ENCODE measurements around the gene OASL.
"Not testable (repeated sequence)": the region's sequence is repeated elsewhere in the genome, so short reads cannot be mapped to it uniquely, and the experiment has no call there.

The OASL gene

GRCh38 chr12:121059031-121059898 lies 20.2 kb upstream of the OASL start:
- no peak for FAIRE-seq

- FAIRE-seq = no peak
Observed at GRCh38 chr12:121057794-121058193, 18.7 kb upstream of the OASL start.

DNA sequence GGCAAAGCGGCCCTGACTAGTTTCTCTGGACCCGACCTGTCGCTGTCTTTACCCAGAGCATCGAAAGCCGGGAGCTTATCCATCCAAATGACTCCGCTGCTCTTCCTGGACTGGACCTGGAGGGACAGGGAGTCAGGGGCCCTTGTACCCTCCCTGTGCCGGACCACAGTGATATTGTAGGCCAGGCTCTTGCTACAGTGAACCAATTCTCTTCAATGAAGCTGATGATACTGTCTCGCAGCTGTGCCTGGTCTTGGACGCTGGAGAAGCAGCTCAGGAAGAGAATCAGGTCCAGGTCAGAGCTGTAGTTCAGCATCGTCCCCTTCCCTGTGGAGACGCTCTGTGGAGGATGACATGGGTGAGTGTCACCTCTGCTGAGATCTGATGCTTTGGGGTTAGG lies 14.7 kb upstream of the OASL start:
- no peak for FAIRE-seq

DNA sequence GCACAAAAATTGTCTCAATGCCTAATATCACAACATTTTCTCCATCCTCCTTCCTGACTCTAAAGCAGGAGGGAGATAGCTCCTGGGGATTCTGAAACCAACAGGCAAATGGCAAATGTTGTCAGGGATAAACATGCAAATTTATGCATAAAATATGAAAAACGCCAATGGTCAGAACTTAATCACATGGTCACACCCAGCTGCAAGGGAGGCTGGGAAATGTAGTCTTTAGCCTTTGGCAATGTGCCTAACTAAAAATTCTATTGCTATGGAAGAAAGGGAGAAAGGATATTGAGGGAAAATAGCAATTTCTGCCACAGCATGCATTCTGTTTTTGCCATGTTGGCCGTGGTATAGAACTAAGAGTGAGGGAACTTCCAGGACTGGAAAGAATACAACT lies 11.7 kb upstream of the OASL start:
- no peak for FAIRE-seq

GRCh38 chr12:121048442-121048841 lies 9.4 kb upstream of the OASL start:
- FAIRE-seq = no peak

- not testable (repeated sequence) for FAIRE-seq
Observed at GRCh38 chr12:121047400-121047799, 8.4 kb upstream of the OASL start.

- no peak for FAIRE-seq
Observed at GRCh38 chr12:121043067-121043466, 4.0 kb upstream of the OASL start.

- FAIRE-seq = no peak
Observed at GRCh38 chr12:121036810-121037326, 2.2 kb downstream of the OASL start.

- no peak for FAIRE-seq
Observed at GRCh38 chr12:121034616-121035305, 4.3 kb downstream of the OASL start.

GRCh38 chr12:121033625-121034349 lies 5.3 kb downstream of the OASL start:
- FAIRE-seq = no peak

DNA sequence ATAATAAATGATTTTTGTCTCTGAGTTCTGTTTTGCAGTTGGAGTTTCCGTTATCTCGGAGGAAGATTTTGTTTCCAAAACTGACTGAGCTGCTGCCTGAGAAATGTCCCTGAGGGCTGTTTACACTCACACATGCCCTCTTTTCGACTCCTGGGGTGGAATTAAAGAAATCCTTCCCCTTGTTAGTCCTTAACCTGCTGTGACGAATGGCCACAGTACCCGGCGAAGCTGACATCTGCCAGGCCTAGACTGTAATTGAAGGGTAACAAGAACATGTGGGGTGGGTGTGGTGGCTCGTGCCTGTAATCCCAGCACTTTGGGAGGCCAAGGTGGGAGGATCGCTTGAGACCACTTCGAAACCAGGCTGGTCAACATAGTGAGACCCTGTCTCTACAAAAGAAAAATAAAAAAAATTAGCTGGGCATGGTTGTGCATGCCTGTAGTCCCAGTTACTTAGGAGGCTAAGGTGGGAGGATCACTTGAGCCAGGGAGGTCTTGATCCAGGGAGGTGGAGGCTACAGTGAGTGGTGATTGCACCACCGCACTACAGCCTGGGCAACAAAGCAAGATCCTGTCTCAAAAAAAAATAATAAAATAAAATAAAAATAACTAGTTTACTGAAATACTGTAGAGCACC lies 8.4 kb downstream of the OASL start:
- FAIRE-seq = no peak

GRCh38 chr12:121026274-121027045 lies 12.6 kb downstream of the OASL start:
- FAIRE-seq = no peak

GRCh38 chr12:121025442-121026226 lies 13.4 kb downstream of the OASL start:
- FAIRE-seq = no peak

DNA sequence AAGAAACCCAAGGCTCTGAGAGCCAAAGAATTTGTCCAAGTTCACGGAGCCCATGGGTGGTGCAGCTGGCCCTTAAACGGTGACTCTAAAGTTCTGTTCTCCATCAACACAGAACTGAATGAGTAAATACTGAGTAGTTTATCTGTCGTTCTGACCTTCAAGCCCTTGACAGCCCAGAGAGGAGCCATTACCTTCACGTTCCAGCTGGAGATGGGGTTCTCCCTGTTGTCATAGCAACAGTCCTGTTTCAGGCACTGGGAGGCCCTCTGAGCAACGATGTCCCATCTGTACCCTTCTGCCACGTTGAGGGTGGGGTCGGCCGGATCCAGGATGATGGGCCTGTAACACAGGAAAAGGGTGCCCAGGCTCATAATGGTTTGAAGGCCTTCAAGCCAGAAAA lies 15.2 kb downstream of the OASL start:
- FAIRE-seq = no peak

DNA sequence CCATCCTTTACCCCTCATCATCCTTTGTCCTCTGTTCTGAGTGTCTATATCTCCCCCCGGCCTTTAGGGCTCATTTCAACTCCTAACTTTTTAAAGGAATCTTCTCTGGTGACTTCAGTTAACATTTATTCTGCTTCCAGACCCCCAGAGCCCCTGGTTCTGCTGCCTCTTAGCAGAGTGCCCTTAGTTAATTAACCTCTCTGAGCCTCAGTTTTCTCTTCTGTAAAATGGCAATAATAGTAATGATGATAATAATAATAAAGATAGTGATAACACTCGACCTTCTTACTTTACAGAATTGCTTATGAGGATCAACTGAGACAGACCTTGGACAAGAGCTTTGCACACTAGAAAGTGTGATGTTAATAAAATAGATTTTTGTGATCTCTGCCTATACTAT lies 16.3 kb downstream of the OASL start:
- no peak for FAIRE-seq

- FAIRE-seq = no peak
Observed at GRCh38 chr12:121021754-121022153, 17.3 kb downstream of the OASL start.

GRCh38 chr12:121018860-121019617 lies 20.0 kb downstream of the OASL start:
- no peak for FAIRE-seq

GRCh38 chr12:121017966-121018491 lies 21.0 kb downstream of the OASL start:
- no peak for FAIRE-seq

DNA sequence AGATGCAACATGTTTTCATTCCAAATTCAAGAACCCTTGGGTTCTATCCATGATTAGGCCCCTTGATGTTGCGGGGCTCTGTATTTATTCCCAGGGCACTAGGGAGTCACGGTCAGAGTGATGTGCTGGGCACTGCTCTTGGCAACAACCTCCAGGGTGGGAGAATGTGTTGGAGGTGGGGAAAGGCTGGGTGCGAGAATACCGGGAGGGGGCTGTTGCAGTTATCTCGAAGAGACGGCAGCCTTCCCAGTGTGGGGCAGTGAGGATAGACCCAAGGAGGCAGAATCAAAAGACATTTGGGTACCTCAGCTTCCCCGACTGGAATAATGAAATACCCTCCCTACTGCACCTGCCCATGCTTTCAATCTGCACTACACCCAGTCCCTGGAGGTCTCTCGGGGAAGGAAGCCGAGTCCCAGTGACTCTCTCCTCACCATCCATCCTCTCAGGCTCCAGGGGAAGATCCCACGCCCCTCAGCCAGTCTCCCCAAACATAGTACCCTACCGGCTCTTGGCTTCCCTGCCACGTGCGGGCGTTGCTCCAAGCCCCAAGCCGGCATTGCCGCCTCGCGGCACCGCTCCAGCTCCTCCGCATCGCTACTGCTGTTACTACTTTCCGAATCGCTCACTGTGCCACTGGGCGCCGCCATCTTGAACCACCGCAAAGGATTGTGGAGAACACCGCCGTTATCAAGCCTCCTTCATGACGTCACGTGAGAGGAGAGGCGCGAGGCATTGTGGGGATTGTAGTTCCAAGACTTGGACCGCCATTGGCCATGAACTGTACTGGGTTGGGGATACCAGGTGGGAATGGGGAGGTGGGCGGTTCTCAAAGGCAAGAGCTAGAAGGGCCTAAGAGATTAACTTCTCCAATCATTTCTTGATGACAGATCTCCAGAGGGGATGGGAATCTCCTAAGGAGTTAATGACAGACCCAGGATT lies 22.9 kb downstream of the OASL start, which contains the start of gene C12orf43:
C12orf43 (minus strand) TSS at position 663 of the 942 bp plus-strand sequence; CDS start at position 650, 13 bp downstream.
- no peak for FAIRE-seq

Measured in islet of Langerhans (tissue), 1 donor.